Measurements from ENCODE around the gene TNRC18.

The TNRC18 gene

GRCh38 chr7:5403442-5403841 is 20.2 kb downstream of the TNRC18 start:
- DNase-seq, result no peak

GRCh38 chr7:5397736-5398135 is 25.9 kb downstream of the TNRC18 start:
- DNase-seq, result no peak

GRCh38 chr7:5396999-5397663 is 26.5 kb downstream of the TNRC18 start:
- DNase-seq, result no peak

GRCh38 chr7:5396542-5396941 is 27.1 kb downstream of the TNRC18 start:
- no peak for DNase-seq

DNA sequence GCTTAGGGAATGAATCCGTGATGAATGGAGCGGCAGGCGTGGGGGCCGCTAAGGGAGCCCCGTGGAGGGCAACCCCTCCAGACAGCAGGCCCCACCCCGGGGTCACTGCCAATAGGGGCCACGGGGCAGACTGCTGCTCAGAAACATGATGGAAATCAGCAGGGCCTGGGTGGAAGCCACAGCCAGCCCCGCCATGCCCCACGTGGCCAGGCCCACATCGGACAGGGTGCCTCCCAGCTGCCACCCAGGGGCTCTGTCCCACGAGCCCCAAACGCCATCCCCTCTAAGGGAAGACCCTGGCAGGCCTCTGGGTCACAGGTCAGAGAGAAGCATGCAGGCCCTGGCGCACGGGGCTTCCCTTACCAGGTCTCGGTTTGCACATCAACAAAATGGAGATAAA is 28.4 kb downstream of the TNRC18 start:
- DNase-seq, result no peak

DNA sequence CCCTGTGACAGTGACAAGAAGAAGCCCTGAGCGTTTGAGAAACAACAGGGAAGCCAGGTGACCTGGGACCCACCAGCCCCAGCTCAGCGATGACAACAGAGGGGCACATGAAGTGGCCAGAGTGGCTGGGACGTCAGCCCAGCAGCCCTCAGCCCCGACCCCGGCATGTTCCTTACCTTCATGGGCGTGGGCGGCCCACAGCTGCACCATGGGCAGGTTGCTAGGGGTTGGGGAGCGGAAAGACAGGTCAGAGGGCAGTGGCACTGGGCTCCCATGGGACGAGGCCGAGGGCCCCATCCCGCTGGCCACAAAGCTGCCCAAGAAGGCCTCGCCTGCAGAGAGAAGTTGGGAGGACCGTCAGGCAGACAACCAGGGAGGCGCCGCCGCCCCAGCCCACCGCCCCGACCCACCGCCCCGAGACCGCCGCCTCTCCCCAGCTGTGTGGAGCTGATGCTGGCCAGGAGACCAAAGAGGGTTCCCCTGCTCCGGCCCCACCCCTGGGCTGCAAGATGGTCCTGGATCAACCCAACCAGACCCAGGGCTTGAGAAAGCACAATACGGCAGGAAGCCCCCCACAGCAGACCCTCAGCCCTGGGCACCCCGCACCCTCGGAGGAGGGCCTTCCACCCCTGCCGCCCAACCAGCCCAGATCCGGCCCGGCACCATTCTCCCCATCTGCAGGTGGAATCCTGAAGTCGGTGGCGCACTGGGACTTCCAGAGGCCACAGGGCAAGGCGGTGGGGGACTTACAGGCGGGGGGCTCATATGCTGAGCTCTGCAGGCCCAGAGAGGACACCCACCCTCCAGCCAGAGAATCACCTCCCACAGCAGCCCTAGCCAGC is 29.1 kb downstream of the TNRC18 start:
- no peak for DNase-seq

- no peak for DNase-seq
Measured at GRCh38 chr7:5393748-5394147, 29.9 kb downstream of the TNRC18 start.

GRCh38 chr7:5393328-5393727 is 30.3 kb downstream of the TNRC18 start:
- DNase-seq, result no peak

GRCh38 chr7:5390918-5391317 is 32.7 kb downstream of the TNRC18 start:
- no peak for DNase-seq

DNA sequence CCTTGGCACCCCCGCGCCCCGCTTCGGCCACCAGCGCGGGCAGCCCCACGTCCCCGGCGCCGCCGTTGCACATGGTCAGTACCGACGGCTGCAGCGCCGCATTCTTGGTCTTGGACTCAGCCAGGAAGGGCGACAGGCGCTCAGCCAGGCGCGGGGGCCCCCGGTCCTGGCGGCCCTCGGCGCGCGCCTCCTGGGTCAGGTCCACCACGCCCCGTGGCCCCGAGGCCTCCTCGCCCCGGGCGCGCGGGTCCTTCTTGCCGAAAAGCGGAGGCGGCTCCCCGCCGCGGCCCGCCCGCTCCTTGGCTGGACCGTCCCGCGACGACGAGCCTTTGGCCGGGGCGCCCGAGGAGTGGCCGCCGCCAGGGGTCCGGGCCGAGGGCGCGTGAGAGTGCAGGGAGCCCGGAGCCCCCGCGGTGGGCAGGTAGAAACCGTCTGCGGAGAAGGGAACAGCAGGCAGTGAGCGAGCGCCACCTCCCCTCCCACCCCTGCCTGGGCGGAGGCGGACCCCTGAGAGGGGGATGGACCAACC is 34.7 kb downstream of the TNRC18 start:
- no peak for DNase-seq

DNA sequence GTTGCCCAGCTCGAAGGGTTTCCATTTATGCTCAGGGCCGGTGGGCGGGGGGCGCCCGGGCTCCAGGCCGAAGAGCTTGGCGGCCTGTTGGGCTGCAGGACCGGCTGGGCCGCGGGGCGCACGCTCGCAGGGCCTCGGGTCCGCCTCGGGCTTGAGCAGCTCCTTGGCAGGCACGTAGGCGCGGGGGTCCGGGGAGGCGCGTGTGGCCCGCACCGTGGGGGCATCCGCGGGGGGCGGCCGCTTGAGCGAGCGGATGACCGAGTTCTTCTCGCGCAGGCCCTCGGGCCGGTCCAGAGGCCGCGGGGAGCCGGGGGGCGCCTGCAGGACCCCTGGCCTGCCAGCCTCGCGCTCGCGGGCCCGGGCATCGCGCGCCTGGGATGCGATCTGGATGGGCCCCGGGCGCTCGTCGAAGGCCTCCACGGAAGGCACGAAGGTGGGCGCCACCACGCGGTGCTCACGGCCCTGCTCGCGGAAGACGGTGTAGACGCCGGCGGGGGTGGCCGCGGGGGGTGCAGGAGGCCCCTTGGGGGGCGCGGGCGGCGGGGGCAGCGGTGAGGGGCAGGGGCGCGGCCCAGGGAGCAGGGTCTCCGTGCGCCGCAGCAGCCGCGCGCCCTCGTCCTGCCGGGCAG is 35.2 kb downstream of the TNRC18 start:
- no peak for DNase-seq

GRCh38 chr7:5387711-5388245 is 35.9 kb downstream of the TNRC18 start:
- DNase-seq, result no peak

GRCh38 chr7:5384618-5385017 is 39.0 kb downstream of the TNRC18 start:
- no peak for DNase-seq

DNA sequence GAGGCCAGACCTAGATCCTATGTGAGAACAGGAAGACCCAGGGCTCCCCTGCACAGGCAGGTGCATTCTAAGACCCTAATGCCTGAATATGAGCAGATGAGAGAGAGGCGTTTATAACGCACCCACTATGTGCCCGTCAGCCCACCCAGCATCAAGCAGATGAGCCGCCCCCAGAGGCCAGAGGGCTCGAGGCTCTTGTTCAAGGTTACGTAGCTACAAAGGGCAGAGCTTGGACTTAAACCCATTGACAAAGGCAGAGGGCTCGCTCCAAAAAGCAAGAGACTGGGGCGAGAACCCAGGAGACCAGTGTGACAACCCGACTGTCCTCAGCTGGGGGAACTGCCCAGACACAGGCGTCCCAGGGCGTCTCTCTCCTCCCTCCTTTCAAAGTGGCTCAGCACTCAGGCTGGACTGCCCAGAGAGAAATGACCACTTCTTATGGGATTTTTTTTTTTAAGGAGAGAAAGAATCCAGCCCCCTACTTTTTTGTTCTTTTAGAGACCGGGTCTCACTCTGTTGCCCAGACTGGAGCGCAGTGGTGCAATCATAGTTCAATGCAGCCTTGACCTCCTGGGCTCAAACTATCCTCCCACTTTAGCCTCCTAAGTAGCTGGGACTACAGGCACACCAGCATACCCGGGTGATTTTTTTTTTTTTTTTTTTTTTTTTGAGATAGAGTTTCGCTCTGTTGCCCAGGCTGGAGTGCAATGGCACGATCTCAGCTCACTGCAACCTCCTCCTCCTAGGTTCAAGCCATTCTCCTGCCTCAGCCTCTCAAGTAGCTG is 40.1 kb downstream of the TNRC18 start:
- no peak for DNase-seq

GRCh38 chr7:5382281-5382892 is 41.2 kb downstream of the TNRC18 start:
- DNase-seq, result peak; percentile 52

- no peak for DNase-seq
Measured at GRCh38 chr7:5381071-5381772, 42.4 kb downstream of the TNRC18 start.

- DNase-seq, result no peak
Measured at GRCh38 chr7:5380350-5381070, 43.1 kb downstream of the TNRC18 start.

GRCh38 chr7:5379546-5379945 is 44.1 kb downstream of the TNRC18 start:
- DNase-seq, result no peak

- DNase-seq, result no peak
Measured at GRCh38 chr7:5377816-5378215, 45.8 kb downstream of the TNRC18 start.

DNA sequence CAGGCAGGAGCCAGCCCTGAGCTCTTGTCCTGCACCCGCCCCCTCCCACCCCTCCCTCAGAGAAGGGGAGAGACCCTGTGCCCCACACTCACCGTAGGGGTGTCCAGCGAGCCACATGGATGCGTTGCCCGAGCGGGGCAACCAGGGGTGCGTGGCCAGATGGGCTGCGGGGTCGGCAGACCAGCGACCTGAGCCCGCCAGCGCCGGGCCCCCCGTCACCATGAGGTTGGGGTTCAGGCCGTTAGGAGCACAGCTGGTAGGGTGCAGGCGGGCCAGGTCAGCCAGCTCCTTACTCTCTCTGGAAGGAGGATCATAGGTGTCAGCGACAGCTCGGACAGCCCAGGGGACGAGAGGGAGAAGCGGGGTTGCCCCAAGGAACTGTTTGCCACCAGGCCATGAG is 46.4 kb downstream of the TNRC18 start:
- DNase-seq, result no peak

GRCh38 chr7:5375925-5376324 is 47.7 kb downstream of the TNRC18 start:
- no peak for DNase-seq
